Measurements from ENCODE around the gene SLC24A4. TPM values are rescaled to one million over a fixed set of nuclear protein-coding genes. Genes with fewer than 3 reads are reported as not detected.

Gene SLC24A4
- polyA plus RNA-seq, 4 donors, result 0.16 to 0.31 TPM; not detected in 2

DNA sequence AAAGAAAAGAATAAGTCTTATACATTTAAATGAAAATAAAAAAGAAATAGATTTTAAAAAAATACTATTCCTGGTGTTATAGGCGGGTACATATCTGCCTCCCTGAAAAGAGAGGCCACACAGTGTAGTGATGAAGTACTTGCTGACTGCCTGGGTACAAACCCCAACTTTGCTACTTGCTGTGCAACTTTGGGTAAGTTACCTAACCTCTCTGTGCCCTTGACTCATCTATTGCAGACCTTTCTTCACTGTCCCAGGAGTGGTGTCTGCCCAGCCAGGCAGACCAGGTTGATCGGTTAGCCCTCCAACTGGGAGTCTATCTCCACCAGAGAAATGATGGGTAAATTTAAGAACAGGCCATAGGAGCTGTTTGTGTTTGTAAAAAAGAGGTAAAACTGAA lies 82.0 kb downstream of the SLC24A4 start:
- 90 to 95% (median 91%) methylated on average over 2 of the region's 2 CpGs for WGBS, 3 donors
- Histone ChIP-seq H3K27ac (ENCODE audit: low read depth in 1 of 3, low read length in 2 of 3) (no peak overlapping the region), H3K36me3 (ENCODE audit: control insufficient read depth in 3 of 3, insufficient read depth in 2 of 3, low read depth in 1 of 3, low read length in 3 of 3) (no peaks in the 10 kb centered on the region), H3K4me1 (ENCODE audit: control insufficient read depth in 3 of 3, insufficient read depth in 2 of 3, low read depth in 1 of 3, low read length in 2 of 3) (peaks cover 0 to 3% (median 0%) of the 10 kb centered on the region in 3 donors), H3K9me3 (ENCODE audit: control insufficient read depth in 2 of 2, insufficient read depth in 1 of 2, low read depth in 1 of 2, low read length in 1 of 2) (peaks cover 0 to 15% of the 10 kb centered on the region in 2 donors), H3K27me3 (ENCODE audit: control insufficient read depth in 3 of 3, insufficient read depth in 3 of 3, low read length in 3 of 3) (no peaks in the 10 kb centered on the region), H3K4me3 (ENCODE audit: low read depth in 1 of 3, low read length in 3 of 3) (no peak overlapping the region)
- DNase-seq (no peak), FAIRE-seq (no peak)

GRCh38 chr14:92407410-92407809 lies 84.4 kb downstream of the SLC24A4 start:
- H3K9me3 ChIP-seq (ENCODE audit: control insufficient read depth in 2 of 2, insufficient read depth in 1 of 2, low read depth in 1 of 2, low read length in 1 of 2), result peaks cover 0 to 15% of the 10 kb centered on the region in 2 donors
- 59 to 86% (median 81%) methylated on average over 1 of the region's 1 CpG for WGBS, 3 donors
- H3K27ac ChIP-seq (ENCODE audit: low read depth in 1 of 3, low read length in 2 of 3), result no peak overlapping the region
- H3K36me3 ChIP-seq (ENCODE audit: control insufficient read depth in 3 of 3, insufficient read depth in 2 of 3, low read depth in 1 of 3, low read length in 3 of 3), result no peaks in the 10 kb centered on the region
- H3K4me1 ChIP-seq (ENCODE audit: control insufficient read depth in 3 of 3, insufficient read depth in 2 of 3, low read depth in 1 of 3, low read length in 2 of 3), result peaks cover 0 to 3% (median 0%) of the 10 kb centered on the region in 3 donors
- no peak for DNase-seq
- H3K4me3 ChIP-seq (ENCODE audit: low read depth in 1 of 3, low read length in 3 of 3), result no peak overlapping the region
- no peak for FAIRE-seq
- H3K27me3 ChIP-seq (ENCODE audit: control insufficient read depth in 3 of 3, insufficient read depth in 3 of 3, low read length in 3 of 3), result no peaks in the 10 kb centered on the region

- Histone ChIP-seq H3K4me1 (ENCODE audit: control insufficient read depth in 3 of 3, insufficient read depth in 2 of 3, low read depth in 1 of 3, low read length in 2 of 3) (peaks cover 0 to 3% (median 0%) of the 10 kb centered on the region in 3 donors), H3K27me3 (ENCODE audit: control insufficient read depth in 3 of 3, insufficient read depth in 3 of 3, low read length in 3 of 3) (no peaks in the 10 kb centered on the region), H3K9me3 (ENCODE audit: control insufficient read depth in 2 of 2, insufficient read depth in 1 of 2, low read depth in 1 of 2, low read length in 1 of 2) (peaks cover 0 to 8% of the 10 kb centered on the region in 2 donors), H3K36me3 (ENCODE audit: control insufficient read depth in 3 of 3, insufficient read depth in 2 of 3, low read depth in 1 of 3, low read length in 3 of 3) (no peaks in the 10 kb centered on the region), H3K4me3 (ENCODE audit: low read depth in 1 of 3, low read length in 3 of 3) (no peak overlapping the region), H3K27ac (ENCODE audit: low read depth in 1 of 3, low read length in 2 of 3) (peak overlapping the region in 2 of 3 donors; percentile 18 to 79)
- FAIRE-seq, result no peak
- WGBS, 3 donors, result 73 to 88% (median 85%) methylated on average over 6 of the region's 6 CpGs
- no peak for DNase-seq
Measured at GRCh38 chr14:92409043-92409442, 86.1 kb downstream of the SLC24A4 start.

- no peak overlapping the region for H3K27ac ChIP-seq (ENCODE audit: low read depth in 1 of 3, low read length in 2 of 3)
- H3K36me3 ChIP-seq (ENCODE audit: control insufficient read depth in 3 of 3, insufficient read depth in 2 of 3, low read depth in 1 of 3, low read length in 3 of 3), result no peaks in the 10 kb centered on the region
- peaks cover 0 to 5% of the 10 kb centered on the region in 2 donors for H3K9me3 ChIP-seq (ENCODE audit: control insufficient read depth in 2 of 2, insufficient read depth in 1 of 2, low read depth in 1 of 2, low read length in 1 of 2)
- no peaks in the 10 kb centered on the region for H3K27me3 ChIP-seq (ENCODE audit: control insufficient read depth in 3 of 3, insufficient read depth in 3 of 3, low read length in 3 of 3)
- H3K4me3 ChIP-seq (ENCODE audit: low read depth in 1 of 3, low read length in 3 of 3), result no peak overlapping the region
- FAIRE-seq (no peak), DNase-seq (no peak)
- WGBS, 3 donors, result 69 to 74% (median 73%) methylated on average over 4 of the region's 4 CpGs
- H3K4me1 ChIP-seq (ENCODE audit: control insufficient read depth in 3 of 3, insufficient read depth in 2 of 3, low read depth in 1 of 3, low read length in 2 of 3), result peaks cover 0 to 3% (median 0%) of the 10 kb centered on the region in 3 donors
Measured at GRCh38 chr14:92411135-92411534, 88.2 kb downstream of the SLC24A4 start.

- Histone ChIP-seq H3K4me3 (ENCODE audit: low read depth in 1 of 3, low read length in 3 of 3) (no peak overlapping the region), H3K27me3 (ENCODE audit: control insufficient read depth in 3 of 3, insufficient read depth in 3 of 3, low read length in 3 of 3) (no peaks in the 10 kb centered on the region), H3K27ac (ENCODE audit: low read depth in 1 of 3, low read length in 2 of 3) (no peak overlapping the region), H3K9me3 (ENCODE audit: control insufficient read depth in 2 of 2, insufficient read depth in 1 of 2, low read depth in 1 of 2, low read length in 1 of 2) (no peaks in the 10 kb centered on the region), H3K4me1 (ENCODE audit: control insufficient read depth in 3 of 3, insufficient read depth in 2 of 3, low read depth in 1 of 3, low read length in 2 of 3) (peaks cover 0 to 3% (median 0%) of the 10 kb centered on the region in 3 donors), H3K36me3 (ENCODE audit: control insufficient read depth in 3 of 3, insufficient read depth in 2 of 3, low read depth in 1 of 3, low read length in 3 of 3) (no peaks in the 10 kb centered on the region)
- no peak for DNase-seq
- WGBS, 3 donors, result 64 to 76% (median 74%) methylated on average over 7 of the region's 7 CpGs
- FAIRE-seq, result no peak
Measured at GRCh38 chr14:92411941-92412340, 89.0 kb downstream of the SLC24A4 start.

DNA sequence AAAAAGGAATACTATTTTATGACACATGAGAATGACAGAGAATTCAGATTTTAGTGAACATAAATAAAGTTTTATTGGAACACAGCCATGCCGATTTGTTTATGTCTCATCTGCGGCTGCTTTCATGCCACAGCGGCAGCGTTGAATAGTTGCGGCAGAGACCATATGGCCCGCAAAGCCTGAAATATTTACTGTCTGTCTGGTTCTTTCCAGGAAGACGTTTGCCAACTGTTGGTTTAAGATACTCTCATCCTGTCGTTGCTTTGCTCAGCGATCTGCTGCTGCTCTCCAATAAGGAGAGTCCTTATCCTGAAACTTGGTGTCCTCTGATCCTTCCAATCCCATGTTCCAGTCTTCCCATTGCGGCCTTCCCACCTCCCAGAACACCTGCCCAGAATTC lies 89.9 kb downstream of the SLC24A4 start:
- Histone ChIP-seq H3K27me3 (ENCODE audit: control insufficient read depth in 3 of 3, insufficient read depth in 3 of 3, low read length in 3 of 3) (no peaks in the 10 kb centered on the region), H3K9me3 (ENCODE audit: control insufficient read depth in 2 of 2, insufficient read depth in 1 of 2, low read depth in 1 of 2, low read length in 1 of 2) (no peaks in the 10 kb centered on the region), H3K27ac (ENCODE audit: low read depth in 1 of 3, low read length in 2 of 3) (no peak overlapping the region), H3K4me3 (ENCODE audit: low read depth in 1 of 3, low read length in 3 of 3) (no peak overlapping the region), H3K4me1 (ENCODE audit: control insufficient read depth in 3 of 3, insufficient read depth in 2 of 3, low read depth in 1 of 3, low read length in 2 of 3) (peaks cover 0 to 3% (median 0%) of the 10 kb centered on the region in 3 donors), H3K36me3 (ENCODE audit: control insufficient read depth in 3 of 3, insufficient read depth in 2 of 3, low read depth in 1 of 3, low read length in 3 of 3) (no peaks in the 10 kb centered on the region)
- DNase-seq (no peak), FAIRE-seq (no peak)
- 59 to 78% (median 71%) methylated on average over 10 of the region's 10 CpGs for WGBS, 3 donors

DNA sequence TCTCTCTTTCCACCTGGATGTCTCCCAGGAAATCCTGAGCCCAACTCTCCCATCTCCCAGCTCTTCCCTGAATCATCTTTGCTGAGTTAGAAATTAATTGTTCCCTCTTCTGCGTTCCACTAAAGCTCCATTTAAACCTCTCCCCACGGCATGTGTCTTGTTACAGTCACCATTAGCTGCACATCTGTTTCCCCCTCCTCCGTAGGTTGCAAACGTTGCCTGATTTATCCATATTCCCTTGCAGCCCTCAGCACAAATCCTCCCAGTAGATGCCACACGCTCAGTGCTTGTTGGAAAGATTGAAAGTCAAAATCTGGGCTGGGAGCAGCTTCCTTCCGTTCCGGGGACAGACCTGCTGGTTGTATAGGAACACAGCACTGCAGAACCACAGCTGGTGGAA lies 90.4 kb downstream of the SLC24A4 start:
- H3K4me3 ChIP-seq (ENCODE audit: low read depth in 1 of 3, low read length in 3 of 3), result no peak overlapping the region
- peaks cover 0 to 3% (median 0%) of the 10 kb centered on the region in 3 donors for H3K4me1 ChIP-seq (ENCODE audit: control insufficient read depth in 3 of 3, insufficient read depth in 2 of 3, low read depth in 1 of 3, low read length in 2 of 3)
- FAIRE-seq (no peak), DNase-seq (no peak)
- H3K9me3 ChIP-seq (ENCODE audit: control insufficient read depth in 2 of 2, insufficient read depth in 1 of 2, low read depth in 1 of 2, low read length in 1 of 2), result peaks cover 0 to 4% of the 10 kb centered on the region in 2 donors
- WGBS, 3 donors, result 51 to 70% (median 62%) methylated on average over 7 of the region's 7 CpGs
- no peak overlapping the region for H3K27ac ChIP-seq (ENCODE audit: low read depth in 1 of 3, low read length in 2 of 3)
- no peaks in the 10 kb centered on the region for H3K27me3 ChIP-seq (ENCODE audit: control insufficient read depth in 3 of 3, insufficient read depth in 3 of 3, low read length in 3 of 3)
- H3K36me3 ChIP-seq (ENCODE audit: control insufficient read depth in 3 of 3, insufficient read depth in 2 of 3, low read depth in 1 of 3, low read length in 3 of 3), result no peaks in the 10 kb centered on the region

GRCh38 chr14:92414690-92415445 lies 91.9 kb downstream of the SLC24A4 start:
- DNase-seq (no peak), FAIRE-seq (no peak)
- Histone ChIP-seq H3K36me3 (ENCODE audit: control insufficient read depth in 3 of 3, insufficient read depth in 2 of 3, low read depth in 1 of 3, low read length in 3 of 3) (no peaks in the 10 kb centered on the region), H3K9me3 (ENCODE audit: control insufficient read depth in 2 of 2, insufficient read depth in 1 of 2, low read depth in 1 of 2, low read length in 1 of 2) (peaks cover 0 to 7% of the 10 kb centered on the region in 2 donors), H3K4me1 (ENCODE audit: control insufficient read depth in 3 of 3, insufficient read depth in 2 of 3, low read depth in 1 of 3, low read length in 2 of 3) (no peaks in the 10 kb centered on the region), H3K27ac (ENCODE audit: low read depth in 1 of 3, low read length in 2 of 3) (no peak overlapping the region), H3K4me3 (ENCODE audit: low read depth in 1 of 3, low read length in 3 of 3) (no peak overlapping the region), H3K27me3 (ENCODE audit: control insufficient read depth in 3 of 3, insufficient read depth in 3 of 3, low read length in 3 of 3) (no peaks in the 10 kb centered on the region)
- 75 to 85% (median 79%) methylated on average over 13 of the region's 13 CpGs for WGBS, 3 donors
